ENCODE measurements around the gene NUP210.

Gene NUP210

DNA sequence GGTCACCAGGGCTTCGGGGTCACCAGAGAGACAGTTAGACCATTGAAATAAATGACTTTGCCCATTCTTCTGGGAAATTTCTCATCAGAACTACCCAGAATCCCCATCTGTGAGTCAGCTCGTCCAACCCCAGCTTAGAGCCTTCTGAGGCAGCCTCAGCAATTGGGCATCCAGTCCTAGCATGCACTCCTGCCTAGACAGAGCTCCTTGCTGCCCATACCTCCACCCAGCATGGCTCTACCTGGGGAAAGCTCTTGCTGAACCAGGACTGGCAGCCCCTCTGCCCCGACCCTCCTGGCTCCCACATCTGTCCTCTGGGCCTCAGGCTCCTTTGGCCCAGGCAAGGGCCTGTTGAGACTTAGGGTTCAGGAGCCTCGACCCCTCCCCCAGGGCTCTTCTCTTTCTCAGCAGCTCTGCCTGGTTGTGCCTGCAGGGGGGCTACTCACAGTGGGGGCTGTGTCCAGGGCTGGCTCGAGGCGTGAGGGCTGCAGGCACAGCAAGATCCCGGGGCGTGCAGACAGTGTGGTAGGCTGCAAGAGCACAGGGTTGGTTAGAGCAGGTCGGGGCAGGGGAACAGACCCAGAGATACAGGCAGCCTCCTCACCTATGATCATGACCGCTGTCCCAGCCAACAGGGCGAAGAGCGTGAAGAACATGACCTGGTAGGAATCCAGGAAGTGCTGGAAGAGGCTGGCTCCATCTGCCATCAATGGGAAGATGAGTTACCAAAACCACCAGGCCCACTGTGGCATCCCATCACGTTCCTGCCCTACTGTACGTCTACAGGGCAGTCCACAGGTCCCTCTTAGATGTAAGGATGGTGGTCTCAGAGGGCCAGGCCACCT is 101.3 kb downstream of the NUP210 start:
- no peak for DNase-seq

- DNase-seq = no peak
Observed at GRCh38 chr3:13317596-13318320, 102.4 kb downstream of the NUP210 start.

- DNase-seq = no peak
Observed at GRCh38 chr3:13316603-13317002, 103.5 kb downstream of the NUP210 start.

- DNase-seq = no peak
Observed at GRCh38 chr3:13314877-13315276, 105.2 kb downstream of the NUP210 start.

DNA sequence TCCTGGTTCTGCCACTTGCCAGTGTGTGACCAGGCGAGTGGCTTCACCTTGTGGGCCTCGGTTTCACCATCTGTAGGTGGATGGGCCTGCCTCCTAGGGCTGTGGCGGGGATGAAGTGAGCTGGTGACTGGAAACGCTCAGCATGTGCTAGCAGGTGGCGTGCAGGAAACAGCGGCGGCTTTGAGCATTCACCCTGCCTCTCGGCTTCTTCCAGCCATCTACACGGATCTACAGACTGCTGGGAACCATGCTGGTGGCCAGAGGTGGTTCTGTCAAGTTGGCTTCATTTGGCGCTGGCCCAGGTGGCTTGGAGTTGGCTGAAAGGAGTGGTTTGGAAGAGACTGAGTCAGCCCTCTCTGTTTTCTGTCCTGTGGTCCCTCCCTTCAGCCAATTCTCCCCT is 106.3 kb downstream of the NUP210 start:
- DNase-seq = no peak

GRCh38 chr3:13309004-13309403 is 111.1 kb downstream of the NUP210 start:
- DNase-seq = no peak

DNA sequence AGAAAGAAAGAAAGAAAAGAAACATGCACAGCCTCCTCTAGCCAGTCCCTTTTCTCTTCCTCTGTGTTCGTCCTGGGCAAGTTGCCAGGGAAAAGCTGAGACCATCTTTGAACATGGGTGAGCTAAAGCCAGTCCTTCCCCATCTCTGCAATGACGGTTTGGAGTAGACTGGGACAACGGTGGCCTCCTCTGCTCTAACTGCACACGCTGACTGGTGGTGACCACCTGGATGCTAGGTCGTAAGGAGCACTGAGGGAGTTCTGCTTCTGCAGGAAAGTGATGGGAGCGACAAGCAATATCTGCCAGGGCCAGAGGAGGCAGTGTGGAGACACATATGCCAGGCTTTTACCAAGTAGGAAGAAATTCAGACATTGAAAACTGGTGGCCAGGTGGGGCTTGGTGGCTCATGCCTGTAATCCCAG is 111.7 kb downstream of the NUP210 start:
- no peak for DNase-seq

GRCh38 chr3:13307041-13307440 is 113.1 kb downstream of the NUP210 start:
- DNase-seq = no peak

GRCh38 chr3:13305623-13306022 is 114.5 kb downstream of the NUP210 start:
- no peak for DNase-seq

DNA sequence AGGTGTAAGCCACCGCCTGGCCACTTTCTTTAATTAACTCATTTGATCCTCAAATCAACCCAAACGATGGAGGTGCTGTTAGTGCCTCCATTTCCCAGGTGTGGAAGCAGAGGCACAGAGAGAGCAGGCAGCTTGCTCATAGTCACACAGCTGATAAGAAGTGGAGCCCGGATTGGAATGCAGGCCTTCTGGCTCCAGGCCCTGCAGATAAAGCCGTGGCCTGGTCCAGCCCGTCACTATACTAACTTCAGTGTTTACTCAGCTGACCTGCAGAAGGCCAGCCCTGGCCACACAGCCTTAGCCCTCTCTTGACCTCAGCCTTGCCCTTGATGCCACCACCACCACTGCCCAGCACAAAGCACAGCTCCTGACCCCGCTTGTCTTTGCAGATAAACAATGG is 116.7 kb downstream of the NUP210 start:
- DNase-seq = no peak

DNA sequence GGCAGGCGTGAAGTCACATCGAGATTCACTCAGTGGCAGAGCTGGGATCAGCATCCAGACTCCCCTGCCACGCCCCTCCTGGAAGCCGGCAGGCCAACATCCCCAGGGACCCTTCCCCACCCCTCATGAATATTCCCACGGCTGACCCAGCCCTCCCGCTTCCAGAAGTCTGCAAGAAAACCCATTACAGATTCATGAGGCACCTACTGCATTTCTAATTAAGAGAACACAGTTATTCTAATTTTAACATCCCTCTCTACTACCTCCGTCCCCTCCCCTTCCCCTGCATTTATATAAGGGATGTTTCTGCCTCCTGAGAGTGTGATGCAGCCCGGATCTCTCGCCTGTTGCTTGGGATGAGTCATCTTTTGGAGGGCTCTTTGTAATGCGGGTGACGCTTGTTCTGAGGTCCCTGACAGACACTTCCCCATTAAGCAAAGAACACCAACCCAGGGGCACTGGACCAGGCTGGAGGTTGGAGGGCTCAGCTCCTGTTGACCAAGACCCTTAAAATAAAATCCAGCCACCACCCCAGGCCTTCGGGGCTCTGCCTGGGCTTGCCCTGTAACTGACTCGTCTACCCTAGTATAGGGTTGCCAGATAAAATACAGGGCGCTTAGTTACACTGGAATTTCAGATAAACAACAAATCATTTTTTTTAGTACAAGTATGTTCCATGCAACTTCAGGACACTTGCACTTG is 118.7 kb downstream of the NUP210 start:
- peak; percentile 19 for DNase-seq

DNA sequence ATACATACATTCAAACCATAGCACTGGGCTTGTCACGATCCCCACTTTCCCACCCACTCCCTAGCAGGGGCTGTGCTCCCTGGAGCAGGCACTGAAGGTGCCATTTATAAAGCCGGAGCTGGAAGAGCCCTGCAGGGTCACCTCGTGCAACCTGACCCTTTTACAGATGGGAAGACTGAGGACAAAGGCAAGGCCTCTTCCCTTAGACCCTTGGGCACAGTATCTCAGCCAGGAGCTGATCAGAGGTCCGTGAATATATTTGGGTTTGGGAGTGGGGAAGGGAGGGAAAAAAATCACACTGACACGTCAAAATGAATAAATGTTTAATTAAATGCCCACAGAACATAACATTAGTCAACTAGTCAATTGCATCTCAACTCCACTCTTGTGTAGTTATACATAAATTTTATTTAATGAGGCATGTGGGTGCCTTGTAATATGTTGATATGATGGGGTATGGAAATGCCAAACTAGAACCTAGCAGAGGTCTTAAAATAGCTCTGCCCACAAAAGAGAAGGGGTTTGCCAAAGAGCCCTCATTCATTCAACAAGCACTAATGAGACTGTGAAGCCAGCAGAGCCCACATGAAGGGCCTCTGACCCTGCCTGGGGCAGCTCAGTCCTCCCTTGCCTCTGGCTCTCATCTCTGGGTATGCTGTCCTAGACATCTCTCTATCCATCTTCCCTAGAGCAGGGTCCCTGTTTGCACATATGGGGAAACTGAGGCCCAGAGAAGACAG is 119.4 kb downstream of the NUP210 start:
- DNase-seq = no peak

- DNase-seq = no peak
Observed at GRCh38 chr3:13299531-13300155, 120.5 kb downstream of the NUP210 start.

DNA sequence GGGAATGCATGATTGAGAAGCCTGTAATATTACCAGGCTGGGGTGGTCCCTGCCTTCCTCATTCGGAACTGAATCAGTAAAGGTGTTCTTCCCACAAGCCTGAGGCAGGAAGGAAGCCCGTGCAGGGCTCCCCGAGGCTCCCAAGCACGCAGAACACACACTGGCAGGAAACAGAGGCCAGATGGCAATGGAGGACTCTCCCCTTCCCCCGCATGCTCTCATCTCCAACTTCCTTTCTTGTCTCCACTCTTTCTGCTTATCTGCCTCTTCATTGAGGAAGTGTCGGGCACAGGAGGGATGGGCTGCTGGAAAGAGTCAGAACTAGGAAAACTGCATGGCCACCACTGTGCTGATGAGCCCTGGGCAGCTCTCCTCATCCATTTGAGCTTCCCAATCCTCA is 123.5 kb downstream of the NUP210 start:
- DNase-seq = no peak

- no peak for DNase-seq
Observed at GRCh38 chr3:13294442-13295351, 125.4 kb downstream of the NUP210 start.

- DNase-seq = no peak
Observed at GRCh38 chr3:13292375-13292774, 127.7 kb downstream of the NUP210 start.

GRCh38 chr3:13290941-13291340 is 129.2 kb downstream of the NUP210 start:
- no peak for DNase-seq

DNA sequence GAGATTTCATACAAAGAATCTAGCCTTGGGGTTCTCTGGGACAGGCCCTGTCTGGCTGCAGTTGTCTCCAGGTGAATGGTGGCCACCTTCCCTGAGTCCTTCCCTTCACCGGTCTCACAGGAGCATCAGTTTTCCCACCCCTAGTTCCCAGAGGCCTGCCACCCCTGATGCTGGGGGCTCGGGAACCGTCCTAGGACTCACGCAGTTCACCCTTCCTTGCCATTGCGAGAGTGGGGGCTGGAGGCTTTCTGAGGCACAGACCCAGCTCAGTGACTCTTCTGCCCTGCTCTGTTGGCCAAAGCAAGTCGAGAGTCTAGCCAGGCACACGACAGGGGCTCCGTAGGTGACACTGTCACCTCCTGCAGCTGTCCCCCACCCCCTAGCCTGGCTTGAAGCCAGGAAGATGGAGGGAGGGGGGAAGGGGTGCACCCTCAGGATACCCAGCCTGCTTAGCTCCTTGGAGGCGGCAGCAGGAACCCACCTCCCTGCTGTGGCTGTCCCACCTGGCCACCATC is 130.3 kb downstream of the NUP210 start:
- no peak for DNase-seq

DNA sequence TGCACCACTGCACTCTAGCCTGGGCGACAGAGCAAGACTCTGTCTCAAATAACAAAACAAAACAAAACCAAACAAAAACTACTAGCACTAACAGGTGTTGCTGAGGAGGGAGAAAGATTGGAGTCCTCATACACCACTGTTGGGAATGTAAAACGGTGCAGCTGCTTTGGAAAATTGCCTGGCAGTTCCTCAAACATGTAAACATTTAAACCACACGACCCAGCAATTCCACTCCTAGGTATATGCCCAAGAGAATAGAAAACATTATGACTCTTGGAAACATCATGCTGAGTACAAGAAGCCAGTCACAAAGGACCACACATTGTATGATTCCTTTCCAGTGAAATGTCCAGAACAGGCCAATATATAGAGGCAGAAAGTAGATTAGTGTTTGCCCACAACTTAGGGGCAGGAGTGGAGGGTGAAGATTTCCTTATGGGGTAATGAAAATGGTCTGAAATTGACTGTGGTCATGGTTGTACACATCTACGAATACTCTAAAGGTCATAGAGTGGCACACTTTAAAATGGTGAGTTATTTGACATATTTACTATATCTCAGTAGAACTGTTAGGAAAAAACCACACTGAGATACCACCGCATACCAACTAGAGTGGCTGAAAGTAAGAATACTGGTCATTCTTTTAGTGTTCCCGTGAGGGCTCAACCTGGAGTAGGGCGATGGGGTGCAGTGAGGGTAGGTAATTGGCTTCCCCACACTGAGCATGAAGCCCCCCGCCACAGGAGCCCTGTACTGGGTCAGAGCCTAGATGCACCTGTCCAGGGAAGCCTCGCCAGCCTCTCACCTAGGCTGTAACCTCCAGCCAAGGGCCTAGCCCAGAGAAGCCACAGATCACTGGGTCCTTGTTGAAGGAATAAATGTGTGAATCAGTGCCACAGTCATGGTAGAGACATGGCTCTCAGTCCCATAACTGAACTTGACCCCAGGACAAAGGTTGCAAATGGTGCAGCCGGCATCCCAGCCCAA is 131.1 kb downstream of the NUP210 start:
- DNase-seq = peak; percentile 13

GRCh38 chr3:13287833-13288232 is 132.3 kb downstream of the NUP210 start:
- DNase-seq = no peak

All from DMS79 (cell line).